GM12878 (cell line): ENCODE results near the gene DRICH1. TPM values are rescaled to one million over a fixed set of nuclear protein-coding genes. Genes with fewer than 3 reads are reported as not detected.

Experiments used
- ATAC-seq: fragments of 200-7000 bp; cut with Tn5 transposase; 3 replicates; pipeline ENCODE4 v1.9.1; 2020; ENCODE audit warnings: mild to moderate bottlenecking, moderate library complexity
- BruUV-seq: library from RNA; stranded (reverse); fragments of 400-500 nt; replicated peaks from 2 replicates; lab custom pipeline; 2021; lab: Mats Ljungman, UMichigan
- CTCF ChIA-PET: fragments of 300-600 bp; sonication (Branson Sonifier 250); formaldehyde crosslinking; extraction: SDS; loops from one replicate; lab custom pipeline; 2021; ENCODE audit warnings: inconsistent platforms; lab: Yijun Ruan, JAX
- POLR2A ChIA-PET: fragments of 350-600 bp; formaldehyde crosslinking; extraction: SDS; loops from one replicate; lab custom pipeline; 2021; ENCODE audit warnings: inconsistent platforms; lab: Charles Lee
- RAD21 ChIA-PET: fragments of 300-600 bp; sonication (Branson Sonifier 250); formaldehyde crosslinking; loops from one replicate; lab custom pipeline; 2023; ENCODE audit warnings: antibody characterized with exemption; ENCODE audit not compliant: unreplicated experiment; lab: Charles Lee
- SMC1A ChIA-PET: fragments of 300-600 bp; sonication (Branson Sonifier 250); formaldehyde crosslinking; loops from one replicate; lab custom pipeline; 2023; ENCODE audit not compliant: unreplicated experiment, uncharacterized antibody; lab: Charles Lee
- DNase-seq: peaks from one replicate; pipeline ENCODE4 v3.0.0-alpha.2; 2011; ENCODE audit warnings: low read depth, low spot score
- FAIRE-seq: peaks from 3 replicates; lab custom pipeline; 2011; peaks lifted over from hg19 to GRCh38; lab: Jason Lieb, UNC
- H2AFZ ChIP-seq: 2 replicates; pipeline ENCODE4 v1.6.0; 2011; ENCODE audit warnings: low read depth, low read length, control low read depth; ENCODE audit not compliant: control insufficient read depth
- H3K27ac ChIP-seq: 2 replicates; pipeline ENCODE4 v1.5.1; 2011; ENCODE audit warnings: control low read depth; ENCODE audit not compliant: control insufficient read depth, insufficient read depth
- H3K27me3 ChIP-seq, 2 experiments: replicated peaks in 1 of 2; 2 replicates each; pipeline versions ENCODE4 v1.6.0 to v1.6.1; 2011; ENCODE audit warnings: low read length in 1 of 2; ENCODE audit not compliant: control insufficient read depth in 2 of 2, insufficient read depth in 2 of 2
- H3K36me3 ChIP-seq, 2 experiments: 2 replicates each; pipeline ENCODE4 v1.5.1; 2011; ENCODE audit warnings: low read length in 1 of 2; ENCODE audit not compliant: control insufficient read depth in 2 of 2, insufficient read depth in 2 of 2
- H3K4me1 ChIP-seq: 2 replicates; pipeline ENCODE4 v1.6.1; 2011; ENCODE audit warnings: mild to moderate bottlenecking, low read length, moderate library complexity, mixed read lengths; ENCODE audit not compliant: control insufficient read depth, insufficient read depth
- H3K4me2 ChIP-seq: 2 replicates; pipeline ENCODE4 v1.6.0; 2011; ENCODE audit warnings: control low read depth; ENCODE audit not compliant: control insufficient read depth, insufficient read depth
- H3K4me3 ChIP-seq: fragments of 200-600 bp; sonication (generic); 2 replicates; pipeline ENCODE4 v1.5.1; 2016
- H3K79me2 ChIP-seq: 2 replicates; pipeline ENCODE4 v1.6.0; 2011; ENCODE audit warnings: low read length; ENCODE audit not compliant: control insufficient read depth, insufficient read depth
- H3K9ac ChIP-seq: 2 replicates; pipeline ENCODE4 v1.8.0; 2011; ENCODE audit warnings: low read length, control low read depth, mixed read lengths; ENCODE audit not compliant: control insufficient read depth, insufficient read depth
- H3K9me3 ChIP-seq: replicated peaks from 3 replicates; pipeline ENCODE4 v1.5.1; 2011; ENCODE audit warnings: mild to moderate bottlenecking, low read length; ENCODE audit not compliant: control insufficient read depth, insufficient read depth
- H4K20me1 ChIP-seq: 2 replicates; pipeline ENCODE4 v1.6.0; 2011; ENCODE audit not compliant: control insufficient read depth, insufficient read depth
- BHLHE40 ChIP-seq, 2 experiments: fragments of 450-650 bp in 1 of 2; IDR thresholded peaks; 2 replicates each; pipeline ENCODE4 v1.6.1; 2011 to 2017; ENCODE audit warnings: low read depth in 2 of 2, borderline replicate concordance in 1 of 2, improper control_type of control experiment in 1 of 2, low read length in 1 of 2, mild to moderate bottlenecking in 1 of 2
- E2F8 ChIP-seq: fragments of 450-650 bp; IDR thresholded peaks from 2 replicates; pipeline ENCODE4 v1.6.1; 2018; ENCODE audit warnings: mild to moderate bottlenecking, low read depth, moderate library complexity; ENCODE audit not compliant: partially characterized antibody
- ETV6 ChIP-seq, 2 experiments: fragments of 450-650 bp in 1 of 2; IDR thresholded peaks in 1 of 2; conservative IDR thresholded peaks in 1 of 2; 2 replicates each; pipeline ENCODE4 v1.6.1; 2014; ENCODE audit warnings: antibody characterized with exemption in 1 of 2, borderline replicate concordance in 1 of 2, low read depth in 1 of 2, mild to moderate bottlenecking in 1 of 2, moderate library complexity in 1 of 2
- IRF5 ChIP-seq: fragments of 450-650 bp; IDR thresholded peaks from 2 replicates; pipeline ENCODE4 v1.6.1; 2017; ENCODE audit warnings: borderline replicate concordance
- MYC ChIP-seq: IDR thresholded peaks from 2 replicates; pipeline ENCODE4 v1.6.1; 2011; ENCODE audit warnings: mild to moderate bottlenecking, low read length, moderate library complexity, inconsistent platforms; ENCODE audit not compliant: insufficient read depth, insufficient replicate concordance, insufficient read length, severe bottlenecking
- NFYB ChIP-seq: IDR thresholded peaks from 2 replicates; pipeline ENCODE4 v1.6.1; 2011; ENCODE audit warnings: low read depth, mild to moderate bottlenecking, low read length, improper control_type of control experiment, moderate library complexity; ENCODE audit not compliant: insufficient read depth
- PBX3 ChIP-seq: IDR thresholded peaks from 2 replicates; pipeline ENCODE4 v1.6.1; 2011; ENCODE audit warnings: mild to moderate bottlenecking, low read depth, low read length, moderate library complexity; ENCODE audit not compliant: insufficient replicate concordance
- RELA ChIP-seq: fragments of 450-650 bp; IDR thresholded peaks from 2 replicates; pipeline ENCODE4 v1.8.0; 2014; ENCODE audit warnings: borderline replicate concordance; ENCODE audit not compliant: partially characterized antibody
- SIN3A ChIP-seq: IDR thresholded peaks from 2 replicates; pipeline ENCODE4 v1.6.1; 2012; ENCODE audit warnings: low read depth, low read length, improper control_type of control experiment
- SP1 ChIP-seq: IDR thresholded peaks from one replicate; pipeline ENCODE4 v1.6.1; 2011; ENCODE audit warnings: low read depth, low read length
- YBX1 ChIP-seq: fragments of 450-650 bp; IDR thresholded peaks from 2 replicates; pipeline ENCODE4 v1.6.1; 2016; ENCODE audit warnings: antibody characterized with exemption
- ZSCAN29 ChIP-seq: fragments of 450-650 bp; IDR thresholded peaks from 2 replicates; pipeline ENCODE4 v1.6.1; 2017; ENCODE audit warnings: mild to moderate bottlenecking, moderate library complexity
- WGBS: methylation state at CpG from one replicate; pipeline ENCODE4 v1.1.6; 2016; ENCODE audit warnings: low lambda C conversion rate; ENCODE audit not compliant: insufficient replicate concordance, insufficient coverage; ENCODE audit errors: missing lambda C conversion rate; 5-methylcytosine and 5-hydroxymethylcytosine counted together
- in situ Hi-C: fragments of 300-500 bp; cut with MboI; formaldehyde crosslinking; loops from 9 replicates; pipeline ENCODE4 v1.14.3; 2018; ENCODE audit warnings: mixed read lengths
- intact Hi-C: fragments of 100-400 bp; cut with micrococcal nuclease; formaldehyde crosslinking; loops from one replicate; pipeline ENCODE4 v1.14.2; 2022; ENCODE audit not compliant: unreplicated experiment
- polyA plus RNA-seq, 11 experiments: library from polyadenylated mRNA; depleted of rRNA in 4 of 11; unstranded in 6 of 11; stranded (reverse) in 5 of 11; fragments of >200 nt; fragmentation: Nextera tagmentation in 4 of 11; fragmentation: Illumina TruSeq in 1 of 11; extraction: Ambion mirVana in 4 of 11; extraction: Trizol in 1 of 11; gene quantifications; 1 replicate in 1 of 11; 2 replicates in 10 of 11; pipeline versions ENCODE4 v1.2.1 to v1.2.3, GENCODE V29; 2011 to 2016; ENCODE audit warnings: inconsistent platforms in 2 of 11, missing spikeins in 2 of 11, low read depth in 1 of 11
- total RNA-seq, 4 experiments: library from RNA; depleted of rRNA in 3 of 4; stranded (reverse); fragments of >200 nt in 3 of 4; fragmentation: Illumina TruSeq in 1 of 4; extraction: Trizol in 1 of 4; gene quantifications; 2 replicates each; pipeline versions ENCODE4 v1.2.1 to v1.2.3, GENCODE V29; 2013 to 2021

DRICH1 gene
- total and polyA plus RNA-seq, 10 of the 15 experiments (the other 5 are each of a cell fraction or from before 2014, with no cell fraction given) = not detected

GRCh38 chr22:23580576-23581259 lies 51.4 kb downstream of the DRICH1 start (continued):
- no peak for TF ChIP-seq YBX1
- no peak for TF ChIP-seq PBX3
- TF ChIP-seq ZSCAN29 = no peak

GRCh38 chr22:23579870-23580575 lies 52.1 kb downstream of the DRICH1 start, which contains the start of gene IGLL1:
Gene IGLL1 (minus strand): TSS chr22:23580290. CDS start chr22:23580190, 100 bp downstream.
- no TSS peak for BruUV-seq
- ChIA-PET CTCF (no interaction called here), RAD21 (no interaction called here), SMC1A (no interaction called here), POLR2A (no interaction called here)
- intact Hi-C loops (no loop called here), in situ Hi-C loops (no loop called here)
- Histone ChIP-seq H3K4me2 (no peak within 1 kb of the TSS), H3K4me1 (no peaks in the 10 kb centered on the region), H3K9ac (no peak within 1 kb of the TSS), H2AFZ (no peak within 1 kb of the TSS), H4K20me1 (no peaks in the 10 kb centered on the region), H3K9me3 (no peaks in the 10 kb centered on the region), H3K27me3 (peaks cover 0 to 5% of the 10 kb centered on the region in 2 experiments; a peak in 2 of 4 replicates), H3K36me3 (no peaks in the 10 kb centered on the region), H3K27ac (no peak within 1 kb of the TSS), H3K4me3 (no peak within 1 kb of the TSS), H3K79me2 (no peaks in the 10 kb centered on the region)
- FAIRE-seq (no peak), ATAC-seq (no peak), DNase-seq (no peak)
- 8% methylated on average over 12 of the region's 12 CpGs for WGBS
- no peak for TF ChIP-seq MYC
- no peak for TF ChIP-seq RELA
- no peak for TF ChIP-seq NFYB
- no peak for TF ChIP-seq E2F8
- TF ChIP-seq SIN3A = no peak
- no peak for TF ChIP-seq ETV6 (conservative IDR thresholded peaks at IDR 0.05 in 1 of 2, IDR thresholded peaks at IDR 0.05 in 1 of 2; ENCODE audit: borderline replicate concordance in 1 of 2, low read depth in 1 of 2)
- TF ChIP-seq IRF5 = no peak
- TF ChIP-seq BHLHE40 (IDR thresholded peaks at IDR 0.05; ENCODE audit: borderline replicate concordance in 1 of 2, low read depth in 2 of 2, low read length in 1 of 2) = no peak
- no peak for TF ChIP-seq SP1
